Stimulated activated CD8-positive, alpha-beta memory T cell treated with anti-CD3 and anti-CD28 coated beads, Interleukin-12 subunit alpha, Interleukin-12 subunit beta, amount 100 ng/mL, for 4 hours (primary cell): ENCODE data around the gene YY1.
"Not testable (repeated sequence)": the region's sequence is repeated elsewhere in the genome, so short reads cannot be mapped to it uniquely, and the experiment has no call there.

ENCODE experiments used
- DNase-seq: peaks from one replicate; pipeline ENCODE4 v3.0.0-alpha.2; 2020; ENCODE audit warnings: low read depth

YY1 gene

DNA sequence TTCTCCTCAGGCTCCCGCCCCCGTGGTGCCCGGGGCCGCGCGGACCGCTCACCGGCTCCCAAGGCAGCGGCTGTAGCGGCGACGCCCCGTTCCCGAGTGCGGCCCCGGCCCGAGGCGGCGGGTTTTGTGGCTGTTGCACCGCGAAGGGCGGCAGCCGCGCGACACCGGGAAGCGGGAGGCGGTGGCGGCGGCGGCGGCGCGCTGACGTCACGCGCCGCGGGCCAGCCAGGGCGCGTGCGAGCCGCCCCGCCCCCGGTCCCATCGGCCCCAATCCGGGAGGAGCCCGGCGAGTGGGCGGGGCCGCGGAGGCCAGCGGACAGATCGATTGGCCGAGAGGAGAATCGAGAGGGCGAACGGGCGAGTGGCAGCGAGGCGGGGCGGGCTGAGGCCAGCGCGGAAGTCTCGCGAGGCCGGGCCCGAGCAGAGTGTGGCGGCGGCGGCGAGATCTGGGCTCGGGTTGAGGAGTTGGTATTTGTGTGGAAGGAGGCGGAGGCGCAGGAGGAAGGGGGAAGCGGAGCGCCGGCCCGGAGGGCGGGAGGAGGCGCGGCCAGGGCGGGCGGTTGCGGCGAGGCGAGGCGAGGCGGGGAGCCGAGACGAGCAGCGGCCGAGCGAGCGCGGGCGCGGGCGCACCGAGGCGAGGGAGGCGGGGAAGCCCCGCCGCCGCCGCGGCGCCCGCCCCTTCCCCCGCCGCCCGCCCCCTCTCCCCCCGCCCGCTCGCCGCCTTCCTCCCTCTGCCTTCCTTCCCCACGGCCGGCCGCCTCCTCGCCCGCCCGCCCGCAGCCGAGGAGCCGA lies at the start of gene YY1:
Gene YY1, plus strand, starts transcription at position 726 of the 792 bp plus-strand sequence. CDS start 101 bp downstream, outside the sequence.
- peak; percentile 99 for DNase-seq

DNA sequence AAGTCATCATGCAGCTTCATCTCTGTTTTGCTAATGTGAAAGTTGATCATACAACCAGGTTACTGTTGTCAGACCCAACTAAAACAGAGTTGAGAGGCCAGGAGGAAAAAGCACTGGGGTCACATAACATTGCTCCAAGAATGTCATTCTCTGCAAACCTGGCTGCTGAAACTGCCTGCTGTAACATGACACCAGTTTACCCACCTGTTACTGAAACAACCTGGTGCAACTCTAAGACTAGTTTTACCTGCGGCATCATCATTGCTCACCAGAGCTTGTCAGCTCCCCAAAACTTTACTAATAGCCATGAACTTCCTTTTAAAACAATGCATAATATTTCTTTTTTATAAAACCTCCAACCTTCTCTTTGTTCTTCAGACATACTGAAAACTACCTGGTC lies 48.8 kb upstream of the YY1 start:
- no peak for DNase-seq

DNA sequence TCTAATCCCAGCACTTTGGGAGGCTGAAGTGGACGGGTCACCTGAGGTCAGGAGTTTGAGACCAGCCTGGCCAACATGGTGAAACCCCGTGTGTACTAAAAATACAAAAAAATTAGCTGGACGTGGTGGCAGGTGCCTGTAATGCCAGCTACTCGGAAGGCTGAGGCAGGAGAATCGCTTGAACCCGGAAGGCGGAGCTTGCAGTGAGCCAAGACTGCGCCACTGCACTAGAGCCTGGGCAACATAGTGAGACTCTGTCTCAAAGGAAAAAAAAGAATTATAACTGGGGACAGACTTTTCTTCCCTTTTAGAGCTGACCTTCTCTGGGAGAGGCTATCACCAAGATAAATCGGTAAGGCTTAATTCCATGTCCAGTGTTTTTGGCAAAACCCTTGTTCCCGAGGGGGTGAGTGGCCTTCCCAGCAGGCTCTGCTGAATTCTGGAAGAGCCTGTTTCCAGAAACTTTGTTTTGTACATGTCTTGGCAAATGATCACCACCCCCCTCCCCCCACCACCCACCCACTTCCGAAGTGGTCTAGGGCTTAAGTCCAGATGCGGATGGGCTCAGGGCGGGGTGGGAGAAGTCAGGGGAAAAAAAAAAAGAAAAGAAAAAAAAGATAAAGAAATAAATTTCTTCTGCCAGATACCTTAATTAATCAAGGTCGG lies 47.2 kb upstream of the YY1 start:
- no peak for DNase-seq

DNA sequence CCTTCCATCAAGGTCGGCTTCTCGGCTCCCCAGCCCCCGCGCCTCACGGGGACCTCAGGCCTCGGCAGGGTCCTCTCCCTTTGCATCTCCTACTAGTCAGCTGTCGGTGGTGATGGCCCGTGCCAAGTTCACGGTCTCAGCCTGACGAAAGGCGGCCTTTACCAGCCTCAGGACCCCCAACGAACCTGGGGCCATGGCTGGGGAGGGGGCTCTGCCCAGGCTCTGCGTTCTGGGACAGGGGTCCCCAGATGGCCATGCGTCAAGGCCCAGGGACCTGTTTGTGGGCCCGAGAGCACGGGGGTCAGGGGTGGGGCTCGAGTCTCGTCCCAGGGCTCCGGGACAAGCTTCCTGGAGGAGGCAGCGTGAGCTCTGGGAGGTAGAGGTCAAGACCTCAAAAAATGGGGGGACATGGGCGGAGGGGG lies 46.7 kb upstream of the YY1 start:
- no peak for DNase-seq

DNA sequence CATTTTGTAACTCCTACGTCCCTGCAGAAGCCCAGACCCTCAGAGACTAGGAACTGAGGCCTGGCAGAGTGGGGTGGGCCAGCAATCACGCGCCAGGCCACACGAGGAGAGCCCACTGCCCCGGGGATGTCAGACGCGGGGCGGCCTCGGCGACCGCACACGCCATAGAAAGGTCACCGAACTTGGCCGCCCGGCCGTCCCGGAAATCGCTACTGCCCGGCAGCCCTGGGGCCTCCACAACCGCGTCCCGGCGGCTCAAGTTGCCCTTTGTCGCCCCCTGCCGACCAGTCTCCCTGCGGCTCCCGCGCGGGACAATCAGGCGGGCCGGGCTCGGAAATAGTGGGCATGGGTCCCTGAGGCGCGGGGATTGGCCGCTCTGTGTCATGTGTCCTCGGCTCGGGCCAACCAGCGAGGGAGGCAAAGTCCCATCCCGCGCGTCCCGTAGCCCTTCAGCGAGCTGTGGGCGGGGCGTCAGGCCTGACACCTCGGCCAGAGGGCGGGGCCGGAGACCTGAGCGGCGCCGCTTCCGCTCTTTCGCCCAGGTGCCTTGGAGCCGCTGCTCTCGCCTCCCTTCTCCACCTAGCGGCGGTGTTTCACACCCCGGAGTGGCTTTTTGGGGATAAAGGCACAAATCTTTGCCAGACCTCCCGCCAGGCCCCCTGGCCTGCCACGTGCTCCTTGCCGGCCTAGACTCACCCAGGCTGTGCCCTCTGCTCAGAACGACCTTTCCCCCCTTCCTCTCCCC lies 46.1 kb upstream of the YY1 start:
- peak; percentile 99 for DNase-seq

DNA sequence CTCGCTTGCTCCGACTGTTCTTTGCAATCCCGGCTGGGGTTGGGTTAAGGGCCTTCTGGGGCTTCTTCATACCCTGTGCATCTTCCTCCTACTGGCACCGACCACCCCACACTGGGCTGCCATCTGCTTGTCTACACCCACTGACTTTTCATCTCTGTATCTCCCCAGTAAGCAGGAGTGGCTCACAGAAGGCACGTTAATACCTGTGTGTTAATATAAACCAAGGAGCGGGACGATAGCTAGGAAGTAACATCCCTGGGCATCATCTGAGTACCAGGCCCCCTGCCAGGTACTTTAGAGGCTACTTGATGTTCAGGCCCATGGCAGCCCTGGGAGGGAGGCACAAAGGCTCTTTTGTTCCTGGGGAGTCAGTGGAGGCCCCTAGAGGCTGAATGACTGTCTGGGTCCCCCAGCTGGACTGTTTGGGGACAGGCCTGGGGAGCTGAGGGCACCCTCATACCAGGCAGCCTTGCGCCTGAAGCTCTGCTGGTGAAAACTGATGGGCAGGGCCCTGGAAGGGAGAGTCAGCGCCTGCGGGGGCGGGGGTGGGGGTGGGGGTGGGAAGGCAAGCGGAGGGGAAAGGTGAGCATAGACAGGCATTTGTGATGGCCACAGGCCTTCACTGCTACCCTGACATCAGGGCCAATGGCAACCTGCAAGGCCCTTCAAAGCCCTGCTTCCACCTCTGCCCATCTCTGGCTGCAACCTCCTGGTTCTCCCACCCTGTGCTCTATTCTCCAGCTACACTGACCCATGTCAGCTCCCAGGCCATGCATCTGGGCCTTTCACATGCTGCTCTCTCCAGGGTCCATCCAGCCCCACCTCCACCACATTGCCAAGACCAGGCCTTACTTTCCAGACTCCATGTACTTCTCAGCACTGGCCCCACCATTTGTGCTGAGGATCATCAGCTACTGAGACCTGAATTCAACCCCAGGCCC lies 45.3 kb upstream of the YY1 start:
- DNase-seq = no peak

DNA sequence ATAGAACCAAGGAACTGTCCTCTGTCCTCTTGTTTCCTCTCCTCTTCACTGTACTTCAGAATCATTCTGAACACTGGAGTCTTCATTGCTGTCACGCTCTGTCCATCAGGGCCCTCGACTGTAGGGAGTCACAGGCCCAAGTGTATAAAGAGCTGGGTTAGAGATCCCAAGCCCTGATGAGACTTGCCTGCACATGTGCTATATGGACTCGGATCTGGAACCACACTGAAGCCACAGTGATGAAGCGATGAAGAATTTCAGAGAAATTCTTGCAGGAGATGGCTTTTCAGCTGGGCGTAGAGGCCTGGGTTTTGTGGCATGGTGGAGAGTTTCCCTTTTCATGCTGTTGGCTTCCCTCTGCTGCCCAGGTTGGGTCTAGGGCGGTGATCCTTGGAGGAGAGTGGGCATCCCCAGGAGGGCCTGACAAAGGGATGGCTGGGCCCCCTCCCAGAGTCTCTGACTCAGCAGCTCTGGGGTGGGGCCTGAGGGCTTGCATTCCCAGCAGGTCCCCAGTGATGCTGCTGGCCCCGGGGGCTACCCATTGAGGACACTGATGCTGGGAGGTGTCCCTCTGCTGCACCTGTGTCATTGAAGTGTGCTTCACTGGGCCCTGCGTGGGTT lies 39.6 kb upstream of the YY1 start:
- DNase-seq = no peak

DNA sequence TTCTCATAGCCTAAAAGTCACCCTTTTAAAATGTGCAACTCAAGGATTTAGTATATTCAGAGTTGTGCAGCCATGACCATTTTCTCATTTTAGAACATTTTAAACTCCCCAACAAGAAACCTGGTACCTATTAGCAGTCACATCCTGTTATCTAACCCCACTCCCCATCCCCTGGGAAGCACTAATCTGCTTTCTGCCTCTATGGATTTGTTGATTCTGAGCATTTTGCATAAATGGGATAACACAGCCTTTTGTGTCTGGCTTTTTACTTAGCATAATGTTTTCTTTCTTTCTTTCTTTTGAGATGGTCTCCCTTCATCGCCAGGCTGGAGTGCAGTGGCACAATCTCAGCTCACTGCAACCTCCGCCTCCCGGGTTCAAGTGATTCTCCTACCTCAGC lies 38.6 kb upstream of the YY1 start:
- DNase-seq = no peak

DNA sequence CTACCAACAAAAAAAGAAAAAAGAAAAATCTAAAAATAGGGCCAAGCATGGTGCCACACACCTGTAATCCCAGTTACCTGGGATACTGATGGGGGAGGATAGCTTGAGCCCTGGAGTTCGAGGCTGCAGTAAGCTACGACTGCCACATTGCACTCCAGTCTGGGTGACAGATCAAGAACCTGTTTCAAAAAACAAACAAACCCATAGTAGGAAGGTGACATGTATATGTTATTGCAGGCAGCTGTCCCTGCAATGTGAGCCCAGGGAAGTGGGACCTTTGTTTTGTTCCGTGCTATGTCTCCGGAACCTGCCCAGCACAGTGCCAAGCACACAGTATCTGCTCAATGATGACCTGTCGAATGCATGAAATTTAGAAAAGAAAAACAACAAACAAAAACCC lies 37.2 kb upstream of the YY1 start:
- DNase-seq = no peak

DNA sequence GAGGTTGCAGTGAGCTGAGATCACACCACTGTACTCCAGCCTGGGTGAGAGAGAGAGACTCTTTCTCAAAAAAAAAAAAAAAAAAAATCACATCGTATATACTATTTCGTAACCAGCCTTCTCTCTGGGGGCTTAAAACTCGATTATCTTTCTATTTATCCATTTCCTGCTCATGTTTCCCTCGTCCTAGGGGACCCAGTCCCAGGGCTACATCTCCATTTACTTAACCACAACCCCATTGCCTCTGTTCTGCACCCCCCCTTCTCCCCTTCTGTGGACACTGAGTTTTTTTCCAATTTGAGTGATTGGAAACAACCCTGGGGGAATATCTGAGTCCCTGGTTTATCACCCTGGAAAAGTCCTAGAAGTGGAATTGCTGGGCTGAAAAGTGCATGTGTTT lies 36.2 kb upstream of the YY1 start:
- no peak for DNase-seq

DNA sequence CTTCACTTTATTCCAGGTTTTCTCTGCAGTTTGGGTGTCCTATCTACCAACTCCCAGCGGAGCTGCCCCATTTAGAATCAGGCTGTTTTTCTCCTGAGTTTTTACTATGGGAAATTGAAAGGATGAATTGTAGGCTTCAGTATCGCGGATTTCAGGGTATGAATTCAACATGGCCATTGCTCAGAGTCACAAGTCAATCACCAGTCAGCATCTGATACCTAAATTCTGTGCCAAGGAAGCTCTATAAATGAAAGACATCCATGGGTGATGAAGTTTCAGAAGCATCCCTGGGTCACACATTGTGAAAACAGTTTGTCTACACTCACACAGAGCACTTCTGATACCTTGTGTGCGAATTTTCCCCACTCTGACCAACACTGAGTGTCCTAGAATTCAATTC lies 35.8 kb upstream of the YY1 start:
- DNase-seq = no peak

DNA sequence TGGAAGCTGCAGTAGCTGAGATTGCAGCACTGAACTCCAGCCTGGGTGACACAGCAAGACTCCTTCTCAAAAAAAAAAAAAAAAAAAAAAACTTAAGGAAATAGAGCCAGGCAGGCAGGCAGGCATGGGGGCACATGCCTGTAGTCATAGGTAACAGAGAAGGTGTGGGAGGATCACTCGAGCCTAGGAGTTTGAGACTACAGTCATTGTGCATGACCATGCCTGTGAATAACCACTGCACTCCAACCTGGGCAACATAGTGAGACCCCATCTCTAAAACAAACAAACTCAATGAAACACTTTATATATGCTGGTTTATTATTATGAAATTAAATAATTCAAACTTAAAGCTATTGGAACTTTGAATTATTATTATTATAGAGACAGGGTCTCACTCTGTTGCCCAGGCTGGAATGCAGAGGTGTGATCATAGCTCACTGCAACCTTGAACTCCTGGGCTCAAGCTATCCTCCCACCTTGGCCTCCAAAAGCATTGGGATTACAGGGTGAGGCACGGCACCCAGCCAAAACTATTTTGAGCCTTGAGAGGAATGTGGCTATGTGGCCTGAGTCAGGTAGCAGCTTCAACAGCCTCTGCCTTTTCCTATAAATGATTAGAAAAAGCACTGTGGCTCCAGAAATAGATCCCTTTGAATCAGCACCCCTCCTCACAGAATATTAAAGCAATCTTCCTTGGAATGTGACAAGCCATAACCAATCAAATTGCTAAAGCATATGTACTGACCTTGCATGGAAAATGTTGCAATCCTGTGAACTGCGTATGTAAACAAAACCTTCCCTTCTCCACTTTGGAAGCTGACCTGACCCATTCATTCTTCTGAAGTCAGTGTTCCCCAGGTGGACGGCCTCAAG lies 34.7 kb upstream of the YY1 start:
- DNase-seq = no peak

DNA sequence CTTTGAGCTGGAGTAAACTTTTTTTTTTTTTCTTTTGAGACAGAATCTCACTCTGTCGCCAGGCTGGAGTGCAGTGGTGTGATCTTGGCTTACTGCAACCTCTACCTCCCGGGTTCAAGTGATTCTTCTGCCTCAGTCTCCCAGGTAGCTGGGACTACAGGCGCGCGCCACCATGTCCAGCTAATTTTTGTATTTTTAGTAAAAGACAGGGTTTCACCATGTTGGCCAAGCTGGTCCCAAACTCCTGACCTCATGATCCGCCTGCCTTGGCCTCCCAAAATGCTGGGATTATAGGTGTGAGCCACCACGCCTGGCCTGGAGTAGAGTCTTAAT lies 34.1 kb upstream of the YY1 start:
- not testable (repeated sequence) for DNase-seq

DNA sequence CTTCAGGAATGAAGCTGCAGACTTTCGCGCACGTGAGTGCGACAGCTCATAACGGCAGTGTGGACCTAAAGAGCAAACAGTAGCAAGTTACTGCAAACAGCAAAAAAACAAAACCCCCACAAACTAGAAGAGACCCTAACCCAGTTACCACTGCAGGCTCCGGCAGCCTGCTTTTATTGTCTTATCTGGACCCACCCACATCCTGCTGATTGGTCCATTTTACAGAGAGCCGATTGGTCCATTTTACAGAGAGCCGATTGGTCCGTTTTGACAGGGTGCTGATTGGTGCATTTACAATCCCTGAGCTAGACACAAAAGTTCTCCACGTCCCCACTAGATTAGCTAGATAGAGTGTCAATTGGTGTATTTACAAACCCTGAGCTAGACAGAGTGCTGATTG lies 31.4 kb upstream of the YY1 start:
- not testable (repeated sequence) for DNase-seq

DNA sequence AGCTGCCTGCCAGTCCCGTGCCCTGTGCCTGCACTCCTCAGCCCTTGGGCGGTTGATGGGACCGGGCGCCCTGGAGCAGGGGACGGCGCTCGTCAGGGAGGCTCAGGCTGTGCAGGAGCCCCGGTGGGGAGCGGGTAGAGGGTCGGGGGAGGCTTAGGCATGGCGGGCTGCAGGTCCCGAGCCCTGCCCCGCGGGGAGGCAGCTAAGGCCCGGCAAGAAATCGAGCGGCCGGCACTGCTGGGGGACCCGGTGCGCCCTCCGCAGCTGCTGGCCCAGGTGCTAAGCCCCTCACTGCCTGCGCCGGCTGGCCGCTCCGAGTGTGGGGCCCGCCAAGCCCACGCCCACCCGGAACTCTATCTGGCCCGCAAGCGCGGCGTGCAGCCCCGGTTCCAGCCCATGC lies 30.8 kb upstream of the YY1 start:
- DNase-seq = not testable (repeated sequence)

DNA sequence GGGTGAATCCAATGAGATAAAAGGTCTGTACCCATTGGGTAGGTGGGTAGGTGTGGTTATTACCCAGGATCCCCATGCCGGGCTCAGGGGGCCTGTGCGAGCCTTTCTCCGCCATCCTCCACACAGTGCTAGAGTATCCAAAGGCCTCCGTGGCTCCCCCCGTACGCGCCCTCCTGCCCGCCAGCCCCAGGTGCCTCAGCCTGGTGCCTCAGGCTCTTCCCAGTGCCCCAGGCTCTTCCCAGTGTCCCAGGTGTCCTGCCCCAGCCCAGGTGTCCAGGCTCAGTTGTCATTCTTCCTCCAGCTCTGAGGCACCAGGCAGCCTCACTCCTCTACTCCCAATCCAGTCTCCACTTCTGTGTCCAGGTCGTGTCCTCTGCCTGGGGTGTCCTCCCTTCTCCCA lies 27.6 kb upstream of the YY1 start:
- DNase-seq = no peak

DNA sequence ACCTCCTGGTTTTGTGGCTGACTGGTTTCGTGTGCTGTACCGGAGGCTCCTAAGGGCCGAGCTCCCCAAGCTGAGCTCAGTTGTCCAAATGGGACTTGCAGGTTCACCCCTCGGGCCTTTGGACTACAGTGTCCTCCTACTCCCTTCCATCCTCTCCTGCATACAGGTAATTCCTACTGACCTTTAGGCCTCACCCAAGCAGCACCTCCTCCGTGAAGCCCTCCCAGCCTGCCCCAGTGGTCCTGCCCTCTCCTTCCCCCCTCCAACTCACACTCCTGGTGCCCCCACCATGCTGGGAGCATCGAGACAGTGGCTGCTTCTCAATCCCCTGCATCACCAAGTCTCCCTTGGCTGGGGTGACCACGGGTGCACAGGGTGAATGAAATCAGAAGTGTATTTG lies 27.1 kb upstream of the YY1 start:
- no peak for DNase-seq

DNA sequence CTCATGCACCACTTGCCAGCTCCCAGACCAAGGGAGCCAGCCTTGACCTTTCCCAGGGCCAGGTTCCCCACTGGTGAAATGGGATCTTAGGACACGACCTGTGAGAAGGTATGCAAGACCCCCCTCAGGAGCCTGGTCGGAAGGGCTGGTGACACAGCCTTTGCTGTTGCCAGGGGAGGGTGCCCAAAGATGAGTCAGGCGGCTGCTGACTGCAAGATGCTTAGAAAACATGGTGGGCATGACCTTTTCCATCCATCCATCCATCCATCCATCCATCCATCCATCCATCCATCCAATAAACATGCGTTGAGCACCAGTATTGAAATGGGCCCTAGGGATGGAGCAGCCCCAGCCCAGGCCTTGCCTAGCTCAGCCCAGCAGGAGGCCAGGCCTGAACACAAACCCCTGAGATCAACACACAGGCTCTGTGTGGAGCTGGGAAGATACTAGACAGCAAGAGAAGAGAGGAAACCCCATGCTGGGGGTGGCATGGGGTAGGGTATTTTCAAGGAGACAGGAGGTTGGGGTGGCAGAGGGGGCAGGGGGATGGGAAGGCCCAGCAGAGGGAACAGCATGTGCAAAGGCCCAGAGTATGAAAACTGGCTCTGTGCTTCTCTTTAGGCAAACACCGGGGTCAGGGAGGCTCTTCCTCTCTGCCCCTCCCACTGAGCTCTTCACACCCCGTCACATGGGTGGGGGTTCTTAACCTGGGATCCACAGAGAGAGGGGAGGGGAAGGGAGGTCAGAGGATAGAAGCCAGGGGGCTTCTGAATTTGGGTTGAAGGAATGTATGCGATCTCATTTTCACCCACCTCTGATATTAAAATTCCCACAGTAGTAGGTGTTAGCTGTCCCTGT lies 26.2 kb upstream of the YY1 start:
- DNase-seq = no peak

DNA sequence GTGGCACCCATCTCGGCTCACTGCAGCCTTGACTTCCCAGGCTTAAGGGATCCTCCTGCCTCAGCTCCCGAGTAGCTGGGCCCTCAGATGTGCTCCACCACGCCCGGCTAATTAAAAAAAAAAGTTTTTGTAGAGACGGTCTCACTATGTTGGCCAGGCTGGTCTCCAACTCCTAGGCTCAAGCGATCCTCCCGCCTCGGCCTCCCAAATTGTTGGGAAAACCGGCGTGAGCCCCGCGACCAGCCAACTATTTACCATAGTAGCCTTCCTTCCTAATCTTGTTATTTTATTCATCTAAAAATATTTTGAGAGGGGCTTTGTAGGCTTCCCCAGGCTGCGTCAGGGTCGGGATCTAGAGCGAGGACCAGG lies 25.4 kb upstream of the YY1 start:
- DNase-seq = no peak
